Smooth muscle cell (in vitro differentiated cells): ENCODE measurements around the gene PITPNM1. TPM values are rescaled to one million over a fixed set of nuclear protein-coding genes. Genes with fewer than 3 reads are reported as not detected.
A peak's percentile ranks its signal among the peaks of the same experiment; 100 is the strongest.
"Not testable (repeated sequence)": the region's sequence is repeated elsewhere in the genome, so short reads cannot be mapped to it uniquely, and the experiment has no call there.

Experiments used
- DNase-seq: peaks from one replicate; lab custom pipeline; 2025; ENCODE audit not compliant: unreplicated experiment; lab: John Stamatoyannopoulos, UW
- H2AFZ ChIP-seq: fragments of 200-600 bp; sonication (generic); 2 replicates; pipeline ENCODE4 v1.6.0; 2016; ENCODE audit warnings: antibody characterized with exemption, low read depth, mild to moderate bottlenecking
- H3F3A ChIP-seq: fragments of 200-600 bp; sonication (generic); 2 replicates; pipeline ENCODE4 v1.6.0; 2017; ENCODE audit warnings: antibody characterized with exemption, low read depth
- H3K27ac ChIP-seq: fragments of 200-600 bp; sonication (generic); 2 replicates; pipeline ENCODE4 v1.5.1; 2016; ENCODE audit warnings: low read depth, mild to moderate bottlenecking
- H3K27me3 ChIP-seq: fragments of 200-600 bp; sonication (generic); 2 replicates; pipeline ENCODE4 v1.6.1; 2016; ENCODE audit warnings: low read depth, mild to moderate bottlenecking
- H3K36me3 ChIP-seq: fragments of 200-600 bp; sonication (generic); 2 replicates; pipeline ENCODE4 v1.5.1; 2016; ENCODE audit warnings: low read depth
- H3K4me1 ChIP-seq: fragments of 200-600 bp; sonication (generic); 2 replicates; pipeline ENCODE4 v1.5.1; 2016; ENCODE audit warnings: low read depth
- H3K4me2 ChIP-seq: fragments of 200-600 bp; sonication (generic); 2 replicates; pipeline ENCODE4 v1.6.0; 2016; ENCODE audit warnings: mild to moderate bottlenecking
- H3K4me3 ChIP-seq: fragments of 200-600 bp; sonication (generic); 2 replicates; pipeline ENCODE4 v1.5.1; 2016; ENCODE audit warnings: mild to moderate bottlenecking
- H3K79me2 ChIP-seq: fragments of 200-600 bp; sonication (generic); 2 replicates; pipeline ENCODE4 v1.6.0; 2016; ENCODE audit warnings: low read depth, mild to moderate bottlenecking
- H3K9ac ChIP-seq: fragments of 200-600 bp; sonication (generic); 2 replicates; pipeline ENCODE4 v1.6.0; 2016; ENCODE audit warnings: low read depth
- H3K9me3 ChIP-seq: fragments of 200-600 bp; sonication (generic); replicated peaks from 2 replicates; pipeline ENCODE4 v1.5.1; 2016; ENCODE audit warnings: low read depth
- H4K20me1 ChIP-seq: fragments of 200-600 bp; sonication (generic); 2 replicates; pipeline ENCODE4 v1.6.0; 2016; ENCODE audit warnings: low read depth
- CTCF ChIP-seq: fragments of 200-600 bp; sonication (generic); IDR thresholded peaks from 2 replicates; pipeline ENCODE4 v1.5.1; 2017; ENCODE audit warnings: borderline replicate concordance, mild to moderate bottlenecking, antibody characterized with exemption; ENCODE audit not compliant: insufficient read depth, poor library complexity, severe bottlenecking
- WGBS: methylation state at CpG from one replicate; pipeline ENCODE4 v1.1.7; 2016; ENCODE audit warnings: low lambda C conversion rate; 5-methylcytosine and 5-hydroxymethylcytosine counted together
- polyA plus RNA-seq: library from polyadenylated mRNA; unstranded; fragments of >200 nt; fragmentation: Nextera tagmentation; extraction: Ambion mirVana; gene quantifications from 2 replicates; pipeline ENCODE4 v1.2.1, GENCODE V29; 2016
- total RNA-seq: library from RNA; depleted of rRNA; stranded (reverse); fragments of >200 nt; gene quantifications from 2 replicates; pipeline ENCODE4 v1.2.3, GENCODE V29; 2014

Gene PITPNM1
- total and polyA plus RNA-seq, 2 experiments from 2014 or later: 27.6 to 35.0 TPM

GRCh38 chr11:67466962-67467771 is 38.0 kb downstream of the PITPNM1 start:
- Histone ChIP-seq H3K36me3 (no peaks in the 10 kb centered on the region), H3K4me2 (peak overlapping the region; percentile 92), H4K20me1 (no peaks in the 10 kb centered on the region), H3F3A (no peaks in the 10 kb centered on the region), H3K9me3 (no peaks in the 10 kb centered on the region), H3K9ac (no peak overlapping the region), H3K4me3 (no peak overlapping the region), H3K4me1 (peaks cover 4% of the 10 kb centered on the region), H3K27ac (no peak overlapping the region), H3K27me3 (no peaks in the 10 kb centered on the region), H3K79me2 (peaks cover 4% of the 10 kb centered on the region), H2AFZ (no peak overlapping the region)
- TF ChIP-seq CTCF: no peak
- 95% methylated on average over 11 of the region's 11 CpGs for WGBS
- no peak for DNase-seq

GRCh38 chr11:67466367-67466766 is 38.8 kb downstream of the PITPNM1 start:
- Histone ChIP-seq H4K20me1 (no peaks in the 10 kb centered on the region), H3K9ac (no peak overlapping the region), H3K27me3 (no peaks in the 10 kb centered on the region), H3K4me2 (no peak overlapping the region), H3K4me1 (peaks cover 4% of the 10 kb centered on the region), H2AFZ (no peak overlapping the region), H3K9me3 (no peaks in the 10 kb centered on the region), H3F3A (peaks cover under 1% of the 10 kb centered on the region), H3K79me2 (peaks cover 4% of the 10 kb centered on the region), H3K27ac (no peak overlapping the region), H3K4me3 (no peak overlapping the region), H3K36me3 (no peaks in the 10 kb centered on the region)
- no peak for DNase-seq
- TF ChIP-seq CTCF: no peak
- WGBS: over 99% methylated on average over 5 of the region's 5 CpGs

GRCh38 chr11:67465530-67465929 is 39.6 kb downstream of the PITPNM1 start:
- H3K36me3 ChIP-seq, DNase-seq, H3K27me3 ChIP-seq, H2AFZ ChIP-seq, H3K4me1 ChIP-seq, H3K79me2 ChIP-seq, H3K9me3 ChIP-seq, H3F3A ChIP-seq, H4K20me1 ChIP-seq: not testable (repeated sequence)
- peak overlapping the region; percentile 86 for H3K4me2 ChIP-seq
- H3K9ac ChIP-seq: peak overlapping the region; percentile 77
- H3K27ac ChIP-seq: peak overlapping the region; percentile 92
- peak overlapping the region; percentile 50 for H3K4me3 ChIP-seq
- 92% methylated on average over 2 of the region's 2 CpGs for WGBS

GRCh38 chr11:67465189-67465510 is 40.0 kb downstream of the PITPNM1 start:
- Histone ChIP-seq H3F3A (peaks cover 3% of the 10 kb centered on the region), H3K79me2 (peaks cover 4% of the 10 kb centered on the region), H3K36me3 (no peaks in the 10 kb centered on the region), H3K4me1 (peaks cover 4% of the 10 kb centered on the region), H3K9me3 (no peaks in the 10 kb centered on the region), H3K9ac (peak overlapping the region; percentile 77), H3K4me3 (peak overlapping the region; percentile 50), H3K27me3 (no peaks in the 10 kb centered on the region), H3K4me2 (peak overlapping the region; percentile 86), H4K20me1 (no peaks in the 10 kb centered on the region), H2AFZ (no peak overlapping the region), H3K27ac (peak overlapping the region; percentile 92)
- WGBS: 40% methylated on average over 3 of the region's 3 CpGs
- no peak for TF ChIP-seq CTCF
- DNase-seq: no peak
